ES-I3 (cell line): ENCODE measurements around the gene SMYD3.
"Not testable (repeated sequence)": the region's sequence is repeated elsewhere in the genome, so short reads cannot be mapped to it uniquely, and the experiment has no call there.

Experiments
- H3K36me3 ChIP-seq: 2 replicates; pipeline ENCODE4 v1.6.1; 2013; ENCODE audit warnings: mild to moderate bottlenecking, low read length, control low read depth, moderate library complexity; ENCODE audit not compliant: insufficient read depth
- H3K4me1 ChIP-seq: 2 replicates; pipeline ENCODE4 v1.6.1; 2013; ENCODE audit warnings: mild to moderate bottlenecking, control low read depth, low read length; ENCODE audit not compliant: insufficient read depth
- H3K9ac ChIP-seq: 2 replicates; pipeline ENCODE4 v1.6.1; 2013; ENCODE audit warnings: low read depth, mild to moderate bottlenecking, low read length, moderate library complexity
- H3K9me3 ChIP-seq: 2 replicates; pipeline ENCODE4 v1.6.1; 2013; ENCODE audit warnings: mild to moderate bottlenecking, low read length, moderate library complexity; ENCODE audit not compliant: control insufficient read depth, insufficient read depth

Gene SMYD3

DNA sequence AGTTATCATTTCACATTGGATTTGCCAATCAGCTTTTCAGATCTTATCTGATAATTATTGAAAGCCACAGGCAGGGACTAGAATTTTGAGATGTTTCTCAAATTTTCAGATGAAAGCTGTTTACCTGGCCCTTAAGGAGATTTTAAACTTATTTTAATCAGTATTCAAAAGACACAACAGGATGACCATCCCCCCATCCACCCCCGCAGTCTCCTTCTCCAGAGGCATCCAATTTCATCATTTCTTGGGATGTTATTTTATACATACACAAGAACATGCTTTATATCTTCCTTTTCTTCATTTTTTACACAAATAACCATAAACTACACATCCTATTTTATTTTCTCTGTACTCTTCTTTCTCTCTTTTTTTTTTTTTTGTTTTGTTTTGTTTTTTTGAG, 470.9 kb downstream of the SMYD3 start:
- Histone ChIP-seq H3K9me3 (no peaks in the 10 kb centered on the region), H3K9ac (no peak overlapping the region), H3K4me1 (no peaks in the 10 kb centered on the region), H3K36me3 (no peaks in the 10 kb centered on the region)

- no peaks in the 10 kb centered on the region for H3K9me3 ChIP-seq
- H3K9ac ChIP-seq = no peak overlapping the region
- H3K4me1 ChIP-seq = no peaks in the 10 kb centered on the region
- H3K36me3 ChIP-seq = no peaks in the 10 kb centered on the region
These were observed 472.0 kb downstream of the SMYD3 start for GRCh38 chr1:246035060-246035541.

DNA sequence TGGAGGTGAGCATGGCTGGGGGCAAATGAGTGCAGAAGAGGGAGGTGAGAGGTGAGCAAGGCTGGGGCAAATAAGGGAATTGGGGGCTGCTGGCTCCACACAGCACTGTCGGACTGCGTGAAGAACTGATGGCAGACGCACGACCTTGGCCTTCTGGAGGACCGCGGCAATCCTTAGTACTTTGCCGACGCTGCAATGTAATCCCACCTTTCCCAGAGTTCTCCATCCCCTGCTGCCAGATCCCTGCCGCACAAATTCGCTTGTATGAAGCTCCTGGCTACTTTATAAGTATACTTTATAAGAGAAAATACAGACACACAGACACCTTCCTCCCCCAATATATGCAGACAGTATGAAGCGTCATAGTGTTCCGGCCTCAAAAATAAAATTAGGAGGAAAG, 472.4 kb downstream of the SMYD3 start:
- Histone ChIP-seq H3K9ac (no peak overlapping the region), H3K4me1 (no peaks in the 10 kb centered on the region), H3K9me3 (no peaks in the 10 kb centered on the region), H3K36me3 (no peaks in the 10 kb centered on the region)

- Histone ChIP-seq H3K9ac (no peak overlapping the region), H3K36me3 (no peaks in the 10 kb centered on the region), H3K9me3 (no peaks in the 10 kb centered on the region), H3K4me1 (no peaks in the 10 kb centered on the region)
These were observed 474.1 kb downstream of the SMYD3 start for GRCh38 chr1:246032984-246033383.

GRCh38 chr1:246032031-246032551, 475.0 kb downstream of the SMYD3 start:
- Histone ChIP-seq H3K9me3 (no peaks in the 10 kb centered on the region), H3K9ac (no peak overlapping the region), H3K36me3 (no peaks in the 10 kb centered on the region), H3K4me1 (no peaks in the 10 kb centered on the region)

GRCh38 chr1:246029616-246030015, 477.5 kb downstream of the SMYD3 start:
- Histone ChIP-seq H3K36me3 (no peaks in the 10 kb centered on the region), H3K9ac (no peak overlapping the region), H3K4me1 (no peaks in the 10 kb centered on the region), H3K9me3 (no peaks in the 10 kb centered on the region)

- H3K36me3 ChIP-seq, H3K9me3 ChIP-seq: not testable (repeated sequence)
These were observed 483.0 kb downstream of the SMYD3 start for GRCh38 chr1:246024118-246024517.

GRCh38 chr1:246020211-246020954, 486.7 kb downstream of the SMYD3 start:
- Histone ChIP-seq H3K9me3 (no peaks in the 10 kb centered on the region), H3K4me1 (no peaks in the 10 kb centered on the region), H3K36me3 (no peaks in the 10 kb centered on the region), H3K9ac (no peak overlapping the region)

More at GRCh38 chr1:246024118-246024517, 483.0 kb downstream of the SMYD3 start:
- not testable (repeated sequence) for H3K4me1 ChIP-seq, H3K9ac ChIP-seq

DNA sequence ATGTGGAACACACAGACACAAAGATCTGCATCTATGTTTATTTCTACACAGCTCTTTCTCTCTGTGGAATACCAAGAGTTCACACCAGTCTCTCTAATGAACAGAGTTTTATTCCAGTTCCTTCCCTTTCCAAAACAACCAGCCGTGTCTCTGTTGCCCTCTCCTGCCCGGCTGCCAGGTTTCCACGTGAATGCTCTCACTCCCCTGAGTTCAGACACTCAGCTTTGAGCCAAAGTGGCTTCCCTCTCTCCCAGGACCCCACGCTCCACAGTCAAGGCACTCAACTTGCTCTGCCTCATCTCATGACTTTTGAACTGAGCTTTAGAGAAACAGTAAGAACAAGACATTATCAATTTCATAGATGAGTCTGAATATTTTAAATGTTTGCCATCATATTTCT, 488.9 kb downstream of the SMYD3 start:
- Histone ChIP-seq H3K36me3 (no peaks in the 10 kb centered on the region), H3K9ac (no peak overlapping the region), H3K4me1 (no peaks in the 10 kb centered on the region), H3K9me3 (no peaks in the 10 kb centered on the region)

DNA sequence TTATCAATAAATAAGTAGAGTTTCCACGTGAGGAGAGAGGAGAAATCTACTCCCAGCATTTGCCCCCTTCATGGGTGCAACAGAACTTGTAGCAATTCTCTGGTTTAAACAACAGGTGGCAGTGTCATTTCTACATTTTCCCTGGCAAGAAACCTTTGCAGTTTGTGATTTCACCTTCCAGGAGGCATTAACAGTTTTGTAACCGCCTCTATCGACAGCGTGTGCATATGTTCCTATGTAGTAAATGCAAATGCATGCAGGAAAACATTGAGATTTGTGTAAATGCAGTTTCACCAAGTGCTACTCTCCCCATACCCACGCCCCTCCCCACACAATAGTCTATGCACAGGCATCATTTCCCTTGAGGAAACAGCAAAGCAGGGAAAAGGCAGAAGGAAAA, 494.7 kb downstream of the SMYD3 start:
- Histone ChIP-seq H3K36me3 (no peaks in the 10 kb centered on the region), H3K4me1 (peaks cover 5% of the 10 kb centered on the region), H3K9me3 (no peaks in the 10 kb centered on the region), H3K9ac (no peak overlapping the region)

DNA sequence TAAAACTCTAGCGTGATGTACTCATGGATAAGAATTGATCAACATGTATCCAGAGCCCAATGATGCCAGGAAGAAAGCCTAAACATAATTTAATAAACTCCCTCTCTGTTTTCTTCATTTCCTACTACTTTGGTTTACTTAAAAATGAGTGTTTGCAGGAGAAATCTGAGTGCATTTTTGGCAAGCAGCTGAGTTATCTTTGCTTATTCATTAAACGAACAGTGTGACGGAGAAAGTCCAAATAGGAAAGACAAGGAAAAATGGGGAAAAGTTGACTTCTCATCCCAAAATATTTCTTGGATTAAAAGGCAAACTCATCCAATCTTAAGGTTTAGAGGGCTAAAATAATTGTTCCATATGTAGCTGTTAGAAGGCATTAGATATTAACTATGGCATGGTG, 496.7 kb downstream of the SMYD3 start:
- Histone ChIP-seq H3K4me1 (peaks cover 5% of the 10 kb centered on the region), H3K9ac (no peak overlapping the region), H3K36me3 (no peaks in the 10 kb centered on the region), H3K9me3 (no peaks in the 10 kb centered on the region)

DNA sequence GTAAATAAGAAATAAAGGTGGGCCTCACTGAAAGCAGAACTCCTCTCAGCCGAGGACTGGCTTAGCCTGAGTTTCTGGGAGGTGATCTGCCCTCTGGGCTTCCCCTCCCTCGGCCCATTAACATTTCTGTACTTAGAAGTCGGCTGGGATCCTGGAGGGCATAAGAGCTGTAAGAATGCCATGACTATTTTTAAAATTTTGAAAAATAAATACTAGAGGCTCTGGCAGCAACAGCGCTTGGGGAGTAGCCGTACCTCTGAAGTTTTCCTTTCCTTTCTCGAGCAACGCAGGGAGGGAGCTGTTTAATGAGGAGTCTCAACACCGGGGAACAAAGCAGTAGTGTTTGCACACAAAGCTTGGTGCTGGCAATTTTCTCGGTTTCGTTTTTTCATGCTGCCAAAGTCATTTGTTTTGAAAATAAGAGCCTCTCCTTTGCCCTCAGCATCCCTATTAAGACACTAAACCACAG, 498.7 kb downstream of the SMYD3 start:
- Histone ChIP-seq H3K36me3 (no peaks in the 10 kb centered on the region), H3K9ac (no peak overlapping the region), H3K4me1 (peaks cover 5% of the 10 kb centered on the region), H3K9me3 (no peaks in the 10 kb centered on the region)

GRCh38 chr1:246005067-246005466, 502.0 kb downstream of the SMYD3 start:
- Histone ChIP-seq H3K9me3 (no peaks in the 10 kb centered on the region), H3K4me1 (peaks cover 5% of the 10 kb centered on the region), H3K36me3 (no peaks in the 10 kb centered on the region), H3K9ac (no peak overlapping the region)

DNA sequence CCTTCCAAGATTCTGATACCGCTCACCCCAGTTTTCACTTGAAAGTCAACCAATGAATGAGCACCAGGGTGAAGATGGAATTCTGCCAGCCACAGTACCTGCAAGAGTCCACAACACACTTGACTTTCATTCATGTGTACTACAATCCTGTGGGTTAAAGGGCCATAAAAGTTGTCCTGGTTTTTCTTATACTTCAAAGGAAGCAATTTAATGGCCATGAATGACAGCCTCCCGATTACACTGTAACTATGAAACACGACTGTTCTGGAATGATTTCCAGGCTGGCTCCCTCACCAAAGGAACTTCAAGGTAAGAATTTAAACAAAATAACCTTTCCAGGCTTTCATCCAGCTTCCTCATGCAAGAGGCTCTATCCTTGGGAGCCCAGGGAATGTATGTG, 502.8 kb downstream of the SMYD3 start:
- H3K9me3 ChIP-seq = no peaks in the 10 kb centered on the region

GRCh38 chr1:246003442-246003730, 503.7 kb downstream of the SMYD3 start:
- no peak overlapping the region for H3K9ac ChIP-seq
- no peaks in the 10 kb centered on the region for H3K9me3 ChIP-seq
- H3K36me3 ChIP-seq = no peaks in the 10 kb centered on the region
- H3K4me1 ChIP-seq = peaks cover 5% of the 10 kb centered on the region

More for the DNA sequence above, 502.8 kb downstream of the SMYD3 start:
- peaks cover 5% of the 10 kb centered on the region for H3K4me1 ChIP-seq
- no peak overlapping the region for H3K9ac ChIP-seq
- H3K36me3 ChIP-seq = no peaks in the 10 kb centered on the region
